Spinal cord (tissue), 10 donors: ENCODE data around the gene ADAM23. TPM values are rescaled to one million over a fixed set of nuclear protein-coding genes. Genes with fewer than 3 reads are reported as not detected.

ENCODE experiments used
- DNase-seq, 6 donors: peaks; one replicate each; pipeline versions ENCODE4 v3.0.0 to v3.0.0-alpha.2; 2013 to 2015; ENCODE audit warnings: low spot score in 6 of 6, low read depth in 4 of 6
- H3K27ac ChIP-seq: one replicate; pipeline ENCODE4 v1.5.1; 2013; ENCODE audit warnings: low read depth, low read length, control low read depth
- H3K27me3 ChIP-seq: one replicate; pipeline ENCODE4 v1.6.1; 2013; ENCODE audit warnings: low read length; ENCODE audit not compliant: control insufficient read depth, insufficient read depth
- H3K36me3 ChIP-seq: one replicate; pipeline ENCODE4 v1.6.1; 2013; ENCODE audit warnings: low read length; ENCODE audit not compliant: control insufficient read depth, insufficient read depth
- H3K4me1 ChIP-seq: one replicate; pipeline ENCODE4 v1.6.1; 2013; ENCODE audit warnings: low read length; ENCODE audit not compliant: control insufficient read depth, insufficient read depth
- H3K4me3 ChIP-seq: one replicate; pipeline ENCODE4 v1.5.1; 2013; ENCODE audit warnings: low read depth, low read length, control low read depth
- H3K9me3 ChIP-seq: one replicate; pipeline ENCODE4 v1.6.1; 2013; ENCODE audit warnings: low read length; ENCODE audit not compliant: control insufficient read depth, insufficient read depth
- WGBS: methylation state at CpG from one replicate; pipeline ENCODE4 v1.1.5; 2013; ENCODE audit warnings: missing lambda C conversion rate; ENCODE audit not compliant: insufficient coverage; 5-methylcytosine and 5-hydroxymethylcytosine counted together
- polyA plus RNA-seq, 2 donors: library from polyadenylated mRNA; unstranded; fragments of 120-200 nt; gene quantifications; one replicate each; pipeline ENCODE4 v1.2.1, GENCODE V29; 2013; ENCODE audit not compliant: insufficient read length in 2 of 2
- total RNA-seq, 2 donors: library from RNA; depleted of rRNA in 1 of 2; stranded (reverse); fragments of 120-200 nt in 1 of 2; fragments of >200 nt in 1 of 2; gene quantifications; one replicate each; pipeline versions ENCODE4 v1.2.3 to v1.2.4, GENCODE V29; 2013 to 2014
- donor health status: healthy.

Gene ADAM23
- total and polyA plus RNA-seq, 4 donors = 15.7 to 54.3 (median 51.3) TPM

DNA sequence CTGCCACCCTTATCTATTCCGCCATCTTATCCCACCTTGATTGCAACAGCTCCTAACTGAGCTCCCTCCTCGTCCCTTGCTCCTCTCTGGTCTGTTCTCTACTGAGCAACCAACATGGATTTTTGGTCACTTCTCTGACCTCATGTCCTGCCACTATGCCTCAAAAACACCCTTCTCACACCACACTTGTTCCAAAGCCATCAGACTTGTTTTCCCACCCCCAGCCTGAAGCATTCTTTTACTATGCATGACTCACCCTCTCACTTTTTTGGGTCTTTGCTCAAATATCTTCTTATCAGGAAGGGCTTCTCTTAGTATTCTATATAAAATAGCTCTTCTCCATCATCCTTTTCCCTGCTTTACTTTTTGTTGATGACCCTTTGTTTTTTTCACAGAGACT is 196.3 kb downstream of the ADAM23 start:
- 77% methylated on average over 2 of the region's 2 CpGs for WGBS
- no peaks in the 10 kb centered on the region for H3K36me3 ChIP-seq
- H3K4me1 ChIP-seq = peaks cover 13% of the 10 kb centered on the region
- H3K27me3 ChIP-seq = peaks cover 37% of the 10 kb centered on the region
- H3K27ac ChIP-seq = no peak overlapping the region
- no peaks in the 10 kb centered on the region for H3K9me3 ChIP-seq
- H3K4me3 ChIP-seq = no peak overlapping the region
- DNase-seq = no peak

DNA sequence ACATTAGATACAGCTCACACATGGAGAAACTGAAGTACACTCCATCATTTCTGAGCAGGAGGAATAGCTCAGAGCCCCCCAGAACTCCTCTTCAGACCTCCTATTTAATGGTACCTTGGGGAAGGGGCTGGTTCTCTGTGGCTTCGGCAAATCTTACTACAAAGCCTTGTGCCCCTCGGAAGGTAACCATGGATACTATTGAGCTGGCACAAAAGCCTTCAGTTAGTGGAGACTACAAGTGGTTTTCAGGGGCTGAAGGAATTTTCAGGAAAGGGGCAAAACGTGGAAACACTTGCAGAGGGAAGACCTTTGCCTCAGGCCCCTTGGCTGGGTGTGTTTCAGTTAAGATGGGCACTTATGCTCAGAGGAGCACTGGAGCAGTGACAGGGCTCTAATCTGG is 197.9 kb downstream of the ADAM23 start:
- Histone ChIP-seq H3K27ac (no peak overlapping the region), H3K4me3 (no peak overlapping the region)

DNA sequence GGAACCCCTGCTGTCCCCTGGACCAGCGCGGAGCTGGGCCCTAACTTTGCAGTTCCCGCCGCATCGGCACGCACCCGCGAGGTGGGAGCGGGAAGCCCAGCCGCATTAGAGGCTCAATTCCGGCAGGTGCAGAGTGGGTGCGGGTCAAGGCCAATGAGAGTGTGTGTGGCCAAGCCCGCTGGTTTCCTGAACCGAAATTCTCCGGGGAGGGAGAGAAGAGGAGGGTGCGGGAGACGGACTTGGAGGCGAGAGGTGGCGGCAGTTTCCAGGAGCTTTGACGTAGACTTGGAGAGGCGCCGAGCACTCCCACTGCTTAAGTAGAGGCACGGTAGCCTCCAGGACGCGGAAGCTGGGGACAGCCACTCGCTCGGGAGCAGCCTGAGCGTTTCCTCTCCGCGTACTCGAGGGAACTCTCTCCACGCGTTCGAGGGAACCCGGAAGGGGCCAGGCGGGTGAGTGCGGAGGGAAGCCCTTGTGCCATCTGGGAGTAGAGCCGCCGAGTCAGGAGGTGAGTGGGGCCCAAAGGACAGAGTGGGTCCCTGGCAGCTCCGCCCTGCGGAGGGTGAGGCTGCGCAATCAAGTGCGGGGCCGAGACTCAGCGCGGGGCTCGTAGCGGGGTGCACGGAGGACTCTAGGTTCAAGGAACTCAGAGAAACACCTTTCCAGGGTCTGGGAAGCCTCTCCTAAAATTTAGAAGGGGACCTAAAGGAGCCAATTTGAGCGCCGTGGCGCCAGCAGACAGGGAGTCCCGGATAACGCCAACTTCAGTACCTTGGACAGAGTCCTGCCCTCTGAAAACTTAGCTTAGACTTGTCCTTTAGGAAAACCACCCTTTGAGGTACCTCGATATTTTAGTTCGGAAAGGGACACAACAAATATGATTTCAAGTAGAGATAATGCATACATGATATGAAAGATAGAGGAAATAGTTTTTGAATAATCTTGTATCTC is 199.0 kb downstream of the ADAM23 start, which contains the start of gene FAM237A:
TSS of gene FAM237A (plus strand) at position 413 of the 951 bp plus-strand sequence. CDS start 1,750 bp downstream, outside the sequence.
- H3K27me3 ChIP-seq = peaks cover 37% of the 10 kb centered on the region
- no peak within 1 kb of the TSS for H3K27ac ChIP-seq
- WGBS = 1% methylated on average over 54 of the region's 56 CpGs
- DNase-seq = peak in 5 of 6 donors; percentile 29 to 76 (median 47)
- no peaks in the 10 kb centered on the region for H3K36me3 ChIP-seq
- H3K9me3 ChIP-seq = no peaks in the 10 kb centered on the region
- H3K4me3 ChIP-seq = peak within 1 kb of the TSS; percentile 9
- H3K4me1 ChIP-seq = peaks cover 13% of the 10 kb centered on the region

More for the DNA sequence above, 197.9 kb downstream of the ADAM23 start:
- H3K9me3 ChIP-seq = no peaks in the 10 kb centered on the region
- H3K27me3 ChIP-seq = peaks cover 37% of the 10 kb centered on the region
- no peaks in the 10 kb centered on the region for H3K36me3 ChIP-seq
- 12% methylated on average over 3 of the region's 3 CpGs for WGBS
- peaks cover 13% of the 10 kb centered on the region for H3K4me1 ChIP-seq
- peak in 2 of 6 donors; percentile 11 to 48 for DNase-seq

DNA sequence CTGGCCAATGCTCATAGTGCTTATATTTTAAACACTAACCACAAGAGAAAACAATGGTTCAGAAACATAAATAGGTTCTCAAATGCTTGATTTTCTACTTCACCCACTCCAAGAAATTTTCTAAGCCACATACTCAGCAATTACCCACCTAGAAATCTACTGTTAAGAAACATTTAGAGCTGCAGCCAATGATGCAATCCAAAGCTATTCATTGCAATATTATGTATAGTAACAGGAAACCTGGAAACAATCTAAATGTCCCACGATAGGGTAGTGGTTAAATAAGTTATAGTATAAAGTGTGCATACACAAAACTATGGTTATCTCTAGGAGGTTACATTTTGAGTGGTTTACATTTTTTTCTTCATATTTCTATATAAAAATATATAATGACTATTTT is 204.7 kb downstream of the ADAM23 start:
- H3K36me3 ChIP-seq = no peaks in the 10 kb centered on the region
- no peak overlapping the region for H3K4me3 ChIP-seq
- DNase-seq = no peak
- no peaks in the 10 kb centered on the region for H3K9me3 ChIP-seq
- WGBS = no CpG with 5 or more reads among the region's 1 CpG
- peaks cover 10% of the 10 kb centered on the region for H3K27me3 ChIP-seq
- no peak overlapping the region for H3K27ac ChIP-seq
- no peaks in the 10 kb centered on the region for H3K4me1 ChIP-seq

DNA sequence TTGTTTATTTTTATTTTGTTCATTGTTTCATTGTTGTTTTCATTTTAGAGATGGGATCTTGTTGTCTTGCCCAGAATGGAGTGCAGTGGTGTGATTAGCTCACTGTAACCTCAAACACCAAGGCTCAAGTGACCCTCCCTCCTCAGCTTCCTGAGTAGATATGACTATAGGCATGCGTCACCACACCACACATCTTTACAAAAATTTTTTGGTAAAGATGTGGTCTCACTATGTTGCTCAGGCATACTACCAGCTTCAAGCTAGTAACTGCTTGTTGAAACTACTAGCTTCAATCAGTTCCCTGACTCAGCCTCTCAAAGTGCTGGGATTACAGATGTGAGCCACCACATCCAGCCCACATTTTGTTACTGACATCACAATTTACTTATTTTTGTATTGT is 213.8 kb downstream of the ADAM23 start:
- Histone ChIP-seq H3K27me3 (no peaks in the 10 kb centered on the region), H3K9me3 (peaks cover 2% of the 10 kb centered on the region), H3K4me3 (no peak overlapping the region), H3K36me3 (no peaks in the 10 kb centered on the region), H3K27ac (no peak overlapping the region), H3K4me1 (no peaks in the 10 kb centered on the region)
- DNase-seq = no peak
- WGBS = no CpG with 5 or more reads among the region's 1 CpG

DNA sequence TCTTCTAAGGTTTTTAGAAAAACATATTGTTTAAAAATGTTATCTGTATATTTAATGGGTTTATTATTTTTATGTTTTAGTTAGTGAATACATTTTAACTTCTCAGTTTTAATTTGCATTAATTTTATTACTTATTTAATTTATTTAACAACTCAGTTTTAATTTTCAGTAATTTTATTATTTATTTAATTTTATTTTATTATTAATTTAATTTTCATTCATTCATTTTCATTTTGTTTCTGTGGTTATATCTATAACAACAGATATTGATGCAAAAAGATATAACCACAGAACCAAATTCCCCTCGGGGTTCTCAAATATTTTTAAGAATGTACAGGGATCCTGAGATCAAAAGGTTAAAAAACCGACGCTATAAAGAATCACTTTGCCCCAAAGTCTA is 221.9 kb downstream of the ADAM23 start:
- H3K27ac ChIP-seq = no peak overlapping the region
- H3K4me1 ChIP-seq = no peaks in the 10 kb centered on the region
- H3K4me3 ChIP-seq = no peak overlapping the region
- no peak for DNase-seq
- WGBS = no CpG with 5 or more reads among the region's 3 CpGs
- H3K36me3 ChIP-seq = no peaks in the 10 kb centered on the region
- H3K9me3 ChIP-seq = no peaks in the 10 kb centered on the region
- H3K27me3 ChIP-seq = no peaks in the 10 kb centered on the region

Other genes starting within 250 kb of the ADAM23 start
- 10 to 100 TPM; 26.1 to 40.5 TPM for gene ZDBF2, start 168.9 kb upstream of the ADAM23 start, total RNA-seq
- gene ZDBF2, start 168.9 kb upstream of the ADAM23 start, polyA plus RNA-seq = 10 to 100 TPM in 1 of 2 donors, 1 to 10 TPM in 1; 8.8 to 13.1 TPM
- not detected for gene FAM237A, start 199.0 kb downstream of the ADAM23 start, total RNA-seq
- gene FAM237A, start 199.0 kb downstream of the ADAM23 start, polyA plus RNA-seq = under 1 TPM in 1 of 2 donors, not detected in 1; 0.36 TPM